Tibial nerve (tissue), 4 donors: ENCODE data around the gene TBL1XR1. TPM values are rescaled to one million over a fixed set of nuclear protein-coding genes. Genes with fewer than 3 reads are reported as not detected.

Source experiments
- DNase-seq, 2 donors: peaks; one replicate each; pipeline ENCODE4 v3.0.0-alpha.2; 2019; ENCODE audit warnings: low spot score in 2 of 2
- H3K27ac ChIP-seq, 4 donors: fragments of 200-600 bp; sonication (generic) in 3 of 4; one replicate each; pipeline ENCODE4 v1.5.1; 2017 to 2019; ENCODE audit warnings: mild to moderate bottlenecking in 1 of 4
- H3K27me3 ChIP-seq, 2 donors: fragments of 200-600 bp; sonication (generic) in 1 of 2; one replicate each; pipeline versions ENCODE4 v1.5.1 to v1.6.0; 2017 to 2019
- H3K36me3 ChIP-seq, 3 donors: fragments of 200-600 bp; sonication (generic); one replicate each; pipeline ENCODE4 v1.5.1; 2018 to 2019
- H3K4me1 ChIP-seq, 4 donors: fragments of 200-600 bp; sonication (generic) in 3 of 4; one replicate each; pipeline ENCODE4 v1.5.1; 2017 to 2019
- H3K4me3 ChIP-seq, 4 donors: fragments of 200-600 bp; sonication (generic) in 3 of 4; one replicate each; pipeline ENCODE4 v1.5.1; 2017 to 2019; ENCODE audit warnings: mild to moderate bottlenecking in 1 of 4, moderate library complexity in 1 of 4
- H3K9me3 ChIP-seq, 4 donors: fragments of 200-600 bp; sonication (generic) in 3 of 4; one replicate each; pipeline ENCODE4 v1.5.1; 2017 to 2019
- EP300 ChIP-seq, 2 donors: sonication (generic); formaldehyde crosslinking; IDR thresholded peaks; one replicate each; pipeline ENCODE4 v1.6.1; 2017; ENCODE audit warnings: antibody characterized with exemption in 2 of 2, mild to moderate bottlenecking in 1 of 2
- POLR2A ChIP-seq, 2 donors: fragments of 450-650 bp; IDR thresholded peaks; one replicate each; pipeline ENCODE4 v1.6.1; 2017; ENCODE audit warnings: antibody characterized with exemption in 2 of 2, mild to moderate bottlenecking in 2 of 2, moderate library complexity in 2 of 2
- WGBS, 2 donors: methylation state at CpG; one replicate each; pipeline ENCODE4 v1.1.5; 2018; 5-methylcytosine and 5-hydroxymethylcytosine counted together
- total RNA-seq, 4 donors: library from RNA; depleted of rRNA; stranded (reverse); fragments of >200 nt; gene quantifications; one replicate each; pipeline ENCODE4 v1.1.0, GENCODE V29; 2016
- TF ChIP-seq, protein P1 (sequence below), 5 experiments: fragments of 200-600 bp in 3 of 5; fragments of 450-650 bp in 2 of 5; sonication (generic) in 3 of 5; IDR thresholded peaks; one replicate each; pipeline ENCODE4 v1.5.1; 2016 to 2019; ENCODE audit warnings: antibody characterized with exemption in 5 of 5, mild to moderate bottlenecking in 3 of 5, moderate library complexity in 2 of 5

The TBL1XR1 gene
- total RNA-seq, 4 donors from 2014 or later, result 57.1 to 66.3 (median 62.8) TPM

DNA sequence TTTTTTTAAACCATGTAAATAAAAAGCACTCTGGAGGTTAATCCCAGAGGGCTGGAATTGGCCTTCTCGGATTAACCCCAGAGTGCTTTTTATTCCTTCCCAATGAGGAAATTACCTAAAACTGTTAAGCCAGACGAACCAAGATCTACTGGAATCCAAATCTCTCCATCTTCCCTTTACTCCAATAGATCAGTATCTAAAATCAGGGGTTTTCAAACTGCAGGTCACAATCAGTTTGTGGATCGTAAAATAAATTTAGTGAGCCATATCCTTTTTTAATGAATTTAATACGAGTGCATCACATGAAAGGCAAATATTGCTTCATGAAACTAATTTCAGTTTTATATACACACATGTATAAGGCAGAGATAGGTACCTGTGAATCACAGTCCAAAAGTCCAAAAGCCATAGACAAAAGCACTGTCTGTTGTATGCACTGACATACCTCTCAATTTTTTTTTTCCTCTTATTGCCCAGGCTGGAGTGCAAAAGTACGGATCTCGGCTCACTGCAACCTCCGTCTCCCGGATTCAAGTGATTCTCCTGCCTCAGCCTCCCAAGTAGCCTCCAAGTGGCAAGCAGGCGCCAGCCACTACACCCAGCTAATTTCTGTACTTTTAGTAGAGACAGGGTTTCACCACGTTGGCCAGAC lies 61.3 kb downstream of the TBL1XR1 start:
- Histone ChIP-seq H3K36me3 (no peaks in the 10 kb centered on the region), H3K27ac (no peak overlapping the region), H3K9me3 (no peaks in the 10 kb centered on the region), H3K27me3 (no peaks in the 10 kb centered on the region), H3K4me1 (peaks cover 0 to 35% (median 5%) of the 10 kb centered on the region in 4 donors), H3K4me3 (no peak overlapping the region)
- DNase-seq, result no peak
- 80 to 88% methylated on average over 10 of the region's 10 CpGs for WGBS, 2 donors
- TF ChIP-seq POLR2A (IDR thresholded peaks at IDR 0.05) (no peak), EP300 (IDR thresholded peaks at IDR 0.05) (no peak)
- TF ChIP-seq, protein P1, sequence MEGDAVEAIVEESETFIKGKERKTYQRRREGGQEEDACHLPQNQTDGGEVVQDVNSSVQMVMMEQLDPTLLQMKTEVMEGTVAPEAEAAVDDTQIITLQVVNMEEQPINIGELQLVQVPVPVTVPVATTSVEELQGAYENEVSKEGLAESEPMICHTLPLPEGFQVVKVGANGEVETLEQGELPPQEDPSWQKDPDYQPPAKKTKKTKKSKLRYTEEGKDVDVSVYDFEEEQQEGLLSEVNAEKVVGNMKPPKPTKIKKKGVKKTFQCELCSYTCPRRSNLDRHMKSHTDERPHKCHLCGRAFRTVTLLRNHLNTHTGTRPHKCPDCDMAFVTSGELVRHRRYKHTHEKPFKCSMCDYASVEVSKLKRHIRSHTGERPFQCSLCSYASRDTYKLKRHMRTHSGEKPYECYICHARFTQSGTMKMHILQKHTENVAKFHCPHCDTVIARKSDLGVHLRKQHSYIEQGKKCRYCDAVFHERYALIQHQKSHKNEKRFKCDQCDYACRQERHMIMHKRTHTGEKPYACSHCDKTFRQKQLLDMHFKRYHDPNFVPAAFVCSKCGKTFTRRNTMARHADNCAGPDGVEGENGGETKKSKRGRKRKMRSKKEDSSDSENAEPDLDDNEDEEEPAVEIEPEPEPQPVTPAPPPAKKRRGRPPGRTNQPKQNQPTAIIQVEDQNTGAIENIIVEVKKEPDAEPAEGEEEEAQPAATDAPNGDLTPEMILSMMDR (IDR thresholded peaks at IDR 0.05), result no peak

DNA sequence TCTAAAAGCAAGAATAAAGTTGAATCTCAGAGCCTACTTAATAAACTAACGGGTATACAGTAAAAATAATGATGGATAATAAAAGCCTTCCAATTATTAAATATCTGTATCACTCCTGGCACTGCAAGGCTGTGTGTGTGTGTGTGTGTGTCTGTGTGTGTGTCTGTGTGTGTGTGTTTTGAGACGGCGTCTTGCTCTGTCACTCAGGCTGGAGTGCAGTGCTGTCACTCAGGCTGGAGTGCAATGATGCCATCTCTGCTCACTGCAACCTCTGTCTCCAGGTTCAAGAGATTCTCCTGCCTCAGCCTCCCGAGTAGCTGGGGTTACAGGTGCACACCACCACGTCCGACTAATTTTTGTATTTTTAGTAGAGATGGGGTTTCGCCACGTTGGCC lies 62.5 kb downstream of the TBL1XR1 start:
- Histone ChIP-seq H3K9me3 (no peaks in the 10 kb centered on the region), H3K4me1 (peaks cover 0 to 35% (median 5%) of the 10 kb centered on the region in 4 donors), H3K27me3 (no peaks in the 10 kb centered on the region), H3K36me3 (no peaks in the 10 kb centered on the region), H3K27ac (no peak overlapping the region), H3K4me3 (no peak overlapping the region)
- DNase-seq, result no peak
- TF ChIP-seq, protein P1 (IDR thresholded peaks at IDR 0.05), result no peak
- no peak for TF ChIP-seq EP300 (IDR thresholded peaks at IDR 0.05)
- TF ChIP-seq POLR2A (IDR thresholded peaks at IDR 0.05), result no peak
- 85 to 88% methylated on average over 8 of the region's 8 CpGs for WGBS, 2 donors

DNA sequence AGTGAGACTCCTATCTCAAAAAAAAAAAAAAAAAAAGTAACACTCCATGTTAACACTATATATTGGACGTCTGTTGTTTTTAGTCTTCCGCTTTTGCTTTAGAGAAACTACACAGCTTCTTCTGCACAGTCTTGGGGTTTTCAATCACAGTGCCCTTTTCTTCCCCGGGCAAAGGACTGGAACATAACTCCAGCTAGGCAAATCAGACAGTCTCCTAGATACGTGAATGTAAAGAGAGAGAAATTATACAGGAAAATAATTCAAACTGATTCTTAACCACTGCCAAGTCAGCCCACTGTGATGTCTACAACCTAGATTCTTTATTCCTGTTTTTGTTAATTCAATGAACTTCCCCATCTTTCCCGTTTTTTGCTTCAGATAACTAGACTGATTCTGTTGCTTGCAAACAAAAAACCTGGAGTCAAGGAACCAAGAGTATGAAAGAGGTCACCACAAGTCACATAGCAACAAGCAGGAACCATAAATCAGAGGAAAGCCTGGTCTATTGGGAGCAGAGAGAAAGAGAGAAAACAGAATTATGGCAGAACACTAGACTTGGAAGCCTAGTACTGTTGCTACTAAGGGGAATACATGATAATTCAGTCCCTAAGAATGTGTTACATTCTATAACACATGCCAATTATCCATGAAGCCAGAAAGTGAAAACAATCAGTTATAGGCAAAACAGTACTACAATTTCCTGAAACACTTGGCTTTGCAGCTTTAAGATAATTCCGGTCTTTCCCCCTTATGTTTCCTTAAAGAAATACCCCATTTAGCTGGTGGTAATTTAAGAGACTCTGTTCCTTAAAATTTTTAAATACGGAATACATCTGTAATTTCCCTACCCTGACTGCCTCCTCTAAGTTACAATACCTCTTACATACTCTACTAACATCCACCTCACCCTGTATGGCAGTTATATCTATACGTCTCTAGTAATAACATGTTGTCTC lies 63.1 kb downstream of the TBL1XR1 start:
- WGBS, 2 donors, result 51 to 54% methylated on average over 8 of the region's 8 CpGs
- no peaks in the 10 kb centered on the region for H3K9me3 ChIP-seq
- no peak for DNase-seq
- no peak overlapping the region for H3K4me3 ChIP-seq
- H3K4me1 ChIP-seq, result peaks cover 0 to 35% (median 5%) of the 10 kb centered on the region in 4 donors
- H3K36me3 ChIP-seq, result no peaks in the 10 kb centered on the region
- H3K27me3 ChIP-seq, result no peaks in the 10 kb centered on the region
- no peak for TF ChIP-seq POLR2A (IDR thresholded peaks at IDR 0.05)
- TF ChIP-seq EP300 (IDR thresholded peaks at IDR 0.05), result peak in 1 of 2 donors; percentile 35
- H3K27ac ChIP-seq, result no peak overlapping the region

DNA sequence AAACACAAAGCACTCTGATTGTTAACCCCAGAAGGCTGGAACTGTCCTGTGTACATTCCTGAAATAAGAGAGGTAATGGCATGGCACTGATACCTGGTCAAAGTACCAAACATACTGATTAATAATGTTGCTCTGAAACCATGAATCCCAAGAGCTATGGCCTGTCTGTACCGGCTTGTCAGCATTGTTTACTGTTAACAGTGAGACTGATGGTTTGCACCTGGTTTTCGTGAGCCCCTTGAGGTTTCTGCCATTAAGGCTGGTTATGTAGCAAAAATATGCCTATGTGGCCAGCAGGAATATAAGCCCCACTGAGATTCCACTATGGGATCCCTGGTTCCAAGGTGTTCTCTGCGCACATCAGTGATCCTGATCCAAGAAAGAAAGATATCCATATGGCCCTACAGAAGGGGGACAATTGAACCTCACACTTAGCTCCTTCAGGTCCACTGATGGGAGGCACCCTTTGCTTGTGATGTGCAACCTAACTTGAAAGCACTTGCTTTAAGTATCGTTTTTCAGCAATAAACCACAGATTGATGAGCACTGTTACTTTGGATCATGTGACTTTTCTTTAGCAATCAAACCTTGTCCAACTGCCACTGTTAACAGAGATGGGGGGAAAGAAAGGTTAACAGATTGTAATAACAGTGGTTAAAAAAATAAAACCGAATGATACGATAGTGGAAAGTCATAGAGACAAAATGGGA lies 65.2 kb downstream of the TBL1XR1 start:
- 68 to 74% methylated on average over 6 of the region's 6 CpGs for WGBS, 2 donors
- Histone ChIP-seq H3K4me3 (no peak overlapping the region), H3K4me1 (peaks cover 0 to 43% (median 6%) of the 10 kb centered on the region in 4 donors), H3K9me3 (no peaks in the 10 kb centered on the region), H3K36me3 (no peaks in the 10 kb centered on the region), H3K27me3 (no peaks in the 10 kb centered on the region), H3K27ac (no peak overlapping the region)
- TF ChIP-seq POLR2A (IDR thresholded peaks at IDR 0.05), result no peak
- TF ChIP-seq, protein P1 (IDR thresholded peaks at IDR 0.05), result no peak
- no peak for TF ChIP-seq EP300 (IDR thresholded peaks at IDR 0.05)
- no peak for DNase-seq

DNA sequence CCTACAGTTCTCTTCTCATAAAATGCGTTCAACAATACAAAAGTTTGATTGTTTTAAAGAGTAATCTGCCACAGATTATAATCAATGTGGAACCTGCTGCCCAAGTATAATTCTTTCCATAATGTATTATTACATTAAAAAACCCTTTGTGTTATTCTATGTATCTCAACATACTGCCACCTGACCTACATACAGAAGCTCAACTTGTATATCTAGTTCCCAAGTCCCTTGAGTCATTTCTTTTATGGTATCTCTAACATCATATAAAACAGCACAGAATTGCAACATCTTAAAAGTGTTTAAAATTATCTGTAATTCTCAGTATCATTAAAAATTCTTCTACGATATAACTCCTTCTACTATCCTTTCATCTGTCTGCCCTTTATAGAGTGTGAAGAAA lies 70.3 kb downstream of the TBL1XR1 start:
- Histone ChIP-seq H3K27ac (no peak overlapping the region), H3K27me3 (no peaks in the 10 kb centered on the region)

More for the DNA sequence above, 70.3 kb downstream of the TBL1XR1 start:
- no peaks in the 10 kb centered on the region for H3K9me3 ChIP-seq
- no peak overlapping the region for H3K4me3 ChIP-seq
- peaks cover 0 to 27% (median 1%) of the 10 kb centered on the region in 4 donors for H3K4me1 ChIP-seq
- 65 to 81% methylated on average over 2 of the region's 2 CpGs for WGBS, 2 donors
- no peak for DNase-seq
- no peaks in the 10 kb centered on the region for H3K36me3 ChIP-seq
- TF ChIP-seq POLR2A (IDR thresholded peaks at IDR 0.05) (no peak), EP300 (IDR thresholded peaks at IDR 0.05) (no peak)
- TF ChIP-seq, protein P1 (IDR thresholded peaks at IDR 0.05), result no peak
